ENCODE measurements around the gene CYB561. TPM values are rescaled to one million over a fixed set of nuclear protein-coding genes. Genes with fewer than 3 reads are reported as not detected.

Gene CYB561
- total and polyA plus RNA-seq, 10 of the 15 experiments (the other 5 are each of a cell fraction or from before 2014, with no cell fraction given) = 0.52 to 6.9 (median 2.5) TPM

GRCh38 chr17:63481488-63481870 is 35.4 kb upstream of the CYB561 start:
- Histone ChIP-seq H2AFZ (ENCODE audit: control insufficient read depth, low read depth, low read length) (no peak overlapping the region), H3K9ac (ENCODE audit: control insufficient read depth, insufficient read depth, low read length) (no peak overlapping the region), H3K27me3 (replicated peaks in 1 of 2; ENCODE audit: control insufficient read depth in 2 of 2, insufficient read depth in 2 of 2, low read length in 1 of 2) (peaks cover 6 to 8% of the 10 kb centered on the region in 2 experiments), H3K9me3 (replicated peaks; ENCODE audit: control insufficient read depth, insufficient read depth, low read length) (no peaks in the 10 kb centered on the region), H3K4me2 (ENCODE audit: control insufficient read depth, insufficient read depth) (no peak overlapping the region), H4K20me1 (ENCODE audit: control insufficient read depth, insufficient read depth) (no peaks in the 10 kb centered on the region), H3K4me1 (ENCODE audit: control insufficient read depth, insufficient read depth, low read length) (peaks cover 5% of the 10 kb centered on the region), H3K27ac (ENCODE audit: control insufficient read depth, insufficient read depth) (no peak overlapping the region), H3K36me3 (ENCODE audit: control insufficient read depth in 2 of 2, insufficient read depth in 2 of 2, low read length in 1 of 2) (no peaks in the 10 kb centered on the region), H3K4me3 (no peak overlapping the region), H3K79me2 (ENCODE audit: control insufficient read depth, insufficient read depth, low read length) (no peaks in the 10 kb centered on the region)
- intact Hi-C loops (cut with micrococcal nuclease; ENCODE audit: unreplicated experiment) (no loop called here), in situ Hi-C loops (cut with MboI) (no loop called here)
- no peak for TF ChIP-seq SRF (IDR thresholded peaks at IDR 0.05; ENCODE audit: low read depth in 2 of 2, low read length in 2 of 2)
- no peak for TF ChIP-seq ZNF622 (IDR thresholded peaks at IDR 0.05)
- TF ChIP-seq CTCF (IDR thresholded peaks at IDR 0.05 in 2 of 3, conservative IDR thresholded peaks at IDR 0.05 in 1 of 3; ENCODE audit: control insufficient read depth in 2 of 3, extremely low read depth in 1 of 3, insufficient read depth in 1 of 3, low read depth in 3 of 3, low read length in 3 of 3) = no peak
- no peak for TF ChIP-seq ZZZ3 (IDR thresholded peaks at IDR 0.05; ENCODE audit: control insufficient read depth, insufficient read length, low read depth)
- TF ChIP-seq NRF1 (conservative IDR thresholded peaks at IDR 0.05; ENCODE audit: low read depth, low read length) = no peak
- DNase-seq (ENCODE audit: low read depth, low spot score) (no peak), FAIRE-seq (no peak), ATAC-seq (no peak)
- RAD21 ChIA-PET (ENCODE audit: unreplicated experiment) = interaction anchor here (6.5 kb wide), 1 partner anchor 53 kb away, joined by 75 read pairs; no protein-coding TSS in a partner anchor
- CTCF ChIA-PET = interaction anchor here (1.4 to 7.0 kb wide), 3 partner anchors 56 to 130 kb away, joined by 3 to 104 read pairs (median 5); no protein-coding TSS in a partner anchor
- SMC1A ChIA-PET (ENCODE audit: uncharacterized antibody, unreplicated experiment) = no interaction called here
- no TSS peak for BruUV-seq (replicated peaks)
- whole genome bisulfite sequencing (ENCODE audit: insufficient coverage, insufficient replicate concordance, low lambda C conversion rate, missing lambda C conversion rate) = 45% methylated on average over 16 of the region's 16 CpGs
- POLR2A ChIA-PET = no interaction called here

All from GM12878 (cell line).